ENCODE data around the gene UBXN11.

Gene UBXN11

DNA sequence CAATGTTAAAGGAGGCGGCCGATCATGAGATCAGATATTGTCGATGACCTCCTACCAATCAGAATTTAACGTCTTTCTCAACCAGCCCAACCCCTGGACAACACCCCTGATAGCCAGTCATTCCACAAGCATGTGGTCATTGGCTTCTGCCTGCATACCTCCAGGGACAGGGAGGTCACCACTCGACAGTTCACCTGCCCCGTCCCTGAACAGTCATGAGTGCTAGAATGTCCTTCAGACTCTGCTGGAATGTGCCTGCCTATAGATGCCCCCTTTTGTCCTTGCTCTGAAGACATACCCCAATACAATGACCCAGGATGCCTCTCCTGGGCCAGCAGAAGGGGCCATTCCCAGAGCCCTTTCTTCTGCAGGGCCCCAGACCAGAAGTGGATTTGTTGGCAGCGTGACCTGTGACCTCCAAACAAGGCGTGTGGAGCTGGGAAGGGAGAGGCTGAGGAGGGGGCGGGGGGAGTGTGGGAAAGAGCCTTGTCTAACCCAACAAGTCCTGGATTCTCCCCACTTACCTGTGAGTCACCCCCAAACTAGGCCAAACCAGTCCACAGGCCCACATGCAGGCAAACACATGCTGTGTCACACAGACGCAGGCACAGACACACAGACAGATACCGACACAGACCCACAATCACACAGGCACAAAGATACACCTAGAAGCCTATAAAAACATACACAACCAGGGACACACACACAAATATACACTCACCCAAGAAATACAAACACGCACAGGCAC is 45.3 kb upstream of the UBXN11 start:
- Histone ChIP-seq H3K27me3 (ENCODE audit: insufficient read depth, low read length, poor library complexity) (peaks cover 5% of the 10 kb centered on the region), H3K27ac (ENCODE audit: low read length) (no peak overlapping the region), H4K20me1 (ENCODE audit: insufficient read depth, low read length) (no peaks in the 10 kb centered on the region), H3K9me3 (ENCODE audit: insufficient read depth, low read length, severe bottlenecking) (no peaks in the 10 kb centered on the region), H3K36me3 (ENCODE audit: insufficient read depth, low read length) (no peaks in the 10 kb centered on the region), H2AFZ (ENCODE audit: low read depth, low read length) (no peak overlapping the region), H3K4me1 (ENCODE audit: insufficient read depth, low read length) (no peaks in the 10 kb centered on the region), H3K4me2 (ENCODE audit: insufficient read depth, low read length) (no peak overlapping the region), H3K9ac (ENCODE audit: low read depth, low read length) (no peak overlapping the region), H3K4me3 (ENCODE audit: low read depth in 1 of 2, low read length in 2 of 2) (no peak overlapping the region), H3K79me2 (ENCODE audit: insufficient read depth, low read length) (no peaks in the 10 kb centered on the region)
- DNase-seq = no peak
- TF ChIP-seq, protein P1, sequence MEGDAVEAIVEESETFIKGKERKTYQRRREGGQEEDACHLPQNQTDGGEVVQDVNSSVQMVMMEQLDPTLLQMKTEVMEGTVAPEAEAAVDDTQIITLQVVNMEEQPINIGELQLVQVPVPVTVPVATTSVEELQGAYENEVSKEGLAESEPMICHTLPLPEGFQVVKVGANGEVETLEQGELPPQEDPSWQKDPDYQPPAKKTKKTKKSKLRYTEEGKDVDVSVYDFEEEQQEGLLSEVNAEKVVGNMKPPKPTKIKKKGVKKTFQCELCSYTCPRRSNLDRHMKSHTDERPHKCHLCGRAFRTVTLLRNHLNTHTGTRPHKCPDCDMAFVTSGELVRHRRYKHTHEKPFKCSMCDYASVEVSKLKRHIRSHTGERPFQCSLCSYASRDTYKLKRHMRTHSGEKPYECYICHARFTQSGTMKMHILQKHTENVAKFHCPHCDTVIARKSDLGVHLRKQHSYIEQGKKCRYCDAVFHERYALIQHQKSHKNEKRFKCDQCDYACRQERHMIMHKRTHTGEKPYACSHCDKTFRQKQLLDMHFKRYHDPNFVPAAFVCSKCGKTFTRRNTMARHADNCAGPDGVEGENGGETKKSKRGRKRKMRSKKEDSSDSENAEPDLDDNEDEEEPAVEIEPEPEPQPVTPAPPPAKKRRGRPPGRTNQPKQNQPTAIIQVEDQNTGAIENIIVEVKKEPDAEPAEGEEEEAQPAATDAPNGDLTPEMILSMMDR (IDR thresholded peaks at IDR 0.05; ENCODE audit: borderline replicate concordance, extremely low read depth, low read length, poor library complexity, severe bottlenecking) = no peak
- TF ChIP-seq EZH2 (IDR thresholded peaks at IDR 0.05; ENCODE audit: borderline replicate concordance, low read depth, low read length, severe bottlenecking) = no peak
- ATAC-seq (ENCODE audit: insufficient read depth, low read depth) = no peak

DNA sequence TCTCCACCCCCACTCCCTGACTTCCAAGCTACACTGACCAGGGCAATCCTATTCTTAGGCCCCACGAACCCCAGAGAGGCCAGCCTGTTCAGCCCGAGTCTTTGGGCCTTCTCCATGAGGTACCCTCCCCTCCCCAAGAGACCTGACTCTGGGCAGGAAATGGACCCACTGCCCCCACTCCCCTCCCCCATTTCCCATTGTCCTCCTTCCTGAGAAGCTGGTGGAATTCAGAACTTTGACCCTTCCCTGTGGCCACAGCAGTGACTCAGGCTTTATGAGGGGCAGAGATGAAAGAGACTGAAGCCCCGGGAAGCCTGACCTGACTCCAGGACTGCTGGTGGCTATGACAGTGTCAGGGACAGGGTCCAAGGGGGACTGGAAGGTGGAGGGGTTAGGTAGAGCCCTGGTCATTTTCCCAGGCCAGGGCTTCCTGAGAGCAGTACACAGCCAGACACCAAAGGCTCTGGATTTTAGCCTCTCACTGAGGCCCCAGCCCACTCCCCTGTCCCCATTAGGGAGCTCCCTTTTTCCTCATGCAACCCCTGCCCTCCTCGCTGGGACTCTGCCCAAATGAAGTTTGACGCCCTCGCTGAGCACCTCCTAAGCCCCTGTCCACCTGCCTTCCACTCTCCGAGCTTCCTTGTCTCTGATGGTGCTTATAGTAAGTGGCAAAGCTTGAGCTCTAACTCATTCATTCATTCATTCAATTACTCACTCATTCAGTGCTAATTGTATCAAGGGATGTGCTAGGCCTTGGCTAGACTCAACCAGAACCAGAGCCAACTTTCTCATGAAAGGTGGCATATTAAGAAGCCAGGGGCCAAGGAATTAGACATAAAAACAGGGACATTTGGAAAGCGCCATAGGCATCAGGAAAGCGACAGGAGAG is 44.5 kb upstream of the UBXN11 start:
- ATAC-seq (ENCODE audit: insufficient read depth, low read depth) (no peak), DNase-seq (no peak)
- Histone ChIP-seq H3K4me2 (ENCODE audit: insufficient read depth, low read length) (no peak overlapping the region), H3K9ac (ENCODE audit: low read depth, low read length) (no peak overlapping the region), H4K20me1 (ENCODE audit: insufficient read depth, low read length) (no peaks in the 10 kb centered on the region), H3K4me3 (ENCODE audit: low read depth in 1 of 2, low read length in 2 of 2) (no peak overlapping the region), H3K79me2 (ENCODE audit: insufficient read depth, low read length) (no peaks in the 10 kb centered on the region), H3K36me3 (ENCODE audit: insufficient read depth, low read length) (no peaks in the 10 kb centered on the region), H2AFZ (ENCODE audit: low read depth, low read length) (no peak overlapping the region), H3K27ac (ENCODE audit: low read length) (no peak overlapping the region), H3K4me1 (ENCODE audit: insufficient read depth, low read length) (no peaks in the 10 kb centered on the region), H3K9me3 (ENCODE audit: insufficient read depth, low read length, severe bottlenecking) (no peaks in the 10 kb centered on the region), H3K27me3 (ENCODE audit: insufficient read depth, low read length, poor library complexity) (peaks cover 4% of the 10 kb centered on the region)
- TF ChIP-seq, protein P1 (IDR thresholded peaks at IDR 0.05; ENCODE audit: borderline replicate concordance, extremely low read depth, low read length, poor library complexity, severe bottlenecking) = no peak
- no peak for TF ChIP-seq EZH2 (IDR thresholded peaks at IDR 0.05; ENCODE audit: borderline replicate concordance, low read depth, low read length, severe bottlenecking)

DNA sequence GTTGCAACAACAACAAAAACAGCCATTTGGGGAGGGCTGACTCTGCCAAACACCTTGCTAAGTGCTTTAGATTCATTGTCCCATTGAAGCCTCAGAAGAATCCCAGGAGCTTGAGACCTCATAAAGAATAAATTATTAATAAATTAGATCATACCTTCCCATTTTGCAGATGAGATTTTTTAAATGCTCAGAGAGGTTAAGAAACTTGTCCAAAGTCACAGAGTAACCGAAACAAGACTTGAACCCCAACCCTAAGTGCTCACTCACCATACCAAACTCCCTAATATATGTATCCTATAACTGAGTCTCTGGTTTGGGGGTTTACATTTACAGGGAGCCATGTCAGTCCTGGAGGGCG is 43.9 kb upstream of the UBXN11 start:
- no peak overlapping the region for H3K9ac ChIP-seq (ENCODE audit: low read depth, low read length)
- no peak overlapping the region for H3K4me2 ChIP-seq (ENCODE audit: insufficient read depth, low read length)
- H3K4me3 ChIP-seq (ENCODE audit: low read depth in 1 of 2, low read length in 2 of 2) = no peak overlapping the region
- peaks cover 4% of the 10 kb centered on the region for H3K27me3 ChIP-seq (ENCODE audit: insufficient read depth, low read length, poor library complexity)
- H3K79me2 ChIP-seq (ENCODE audit: insufficient read depth, low read length) = no peaks in the 10 kb centered on the region
- H3K36me3 ChIP-seq (ENCODE audit: insufficient read depth, low read length) = no peaks in the 10 kb centered on the region
- DNase-seq = no peak
- no peak overlapping the region for H3K27ac ChIP-seq (ENCODE audit: low read length)
- no peaks in the 10 kb centered on the region for H4K20me1 ChIP-seq (ENCODE audit: insufficient read depth, low read length)
- ATAC-seq (ENCODE audit: insufficient read depth, low read depth) = no peak
- H2AFZ ChIP-seq (ENCODE audit: low read depth, low read length) = no peak overlapping the region
- no peaks in the 10 kb centered on the region for H3K4me1 ChIP-seq (ENCODE audit: insufficient read depth, low read length)
- TF ChIP-seq EZH2 (IDR thresholded peaks at IDR 0.05; ENCODE audit: borderline replicate concordance, low read depth, low read length, severe bottlenecking) = no peak
- TF ChIP-seq, protein P1 (IDR thresholded peaks at IDR 0.05; ENCODE audit: borderline replicate concordance, extremely low read depth, low read length, poor library complexity, severe bottlenecking) = no peak
- no peaks in the 10 kb centered on the region for H3K9me3 ChIP-seq (ENCODE audit: insufficient read depth, low read length, severe bottlenecking)

Data from DND-41 (cell line).